ENCODE results near the gene MAPKAP1.

Gene MAPKAP1

GRCh38 chr9:125534971-125535701, 171.9 kb downstream of the MAPKAP1 start:
- no peak for DNase-seq (ENCODE audit: low spot score)

- no peak for DNase-seq (ENCODE audit: low spot score)
Measured at GRCh38 chr9:125532812-125533594, 174.0 kb downstream of the MAPKAP1 start.

- DNase-seq (ENCODE audit: low spot score) = no peak
Measured at GRCh38 chr9:125532412-125532811, 174.6 kb downstream of the MAPKAP1 start.

- DNase-seq (ENCODE audit: low spot score) = no peak
Measured at GRCh38 chr9:125529589-125530515, 177.2 kb downstream of the MAPKAP1 start.

- no peak for DNase-seq (ENCODE audit: low spot score)
Measured at GRCh38 chr9:125529107-125529506, 177.9 kb downstream of the MAPKAP1 start.

- no peak for DNase-seq (ENCODE audit: low spot score)
Measured at GRCh38 chr9:125527471-125528002, 179.5 kb downstream of the MAPKAP1 start.

- DNase-seq (ENCODE audit: low spot score) = no peak
Measured at GRCh38 chr9:125525921-125526631, 180.9 kb downstream of the MAPKAP1 start.

GRCh38 chr9:125524583-125525355, 182.2 kb downstream of the MAPKAP1 start:
- no peak for DNase-seq (ENCODE audit: low spot score)

- DNase-seq (ENCODE audit: low spot score) = no peak
Measured at GRCh38 chr9:125523681-125524080, 183.3 kb downstream of the MAPKAP1 start.

- no peak for DNase-seq (ENCODE audit: low spot score)
Measured at GRCh38 chr9:125522328-125522725, 184.7 kb downstream of the MAPKAP1 start.

GRCh38 chr9:125521462-125522327, 185.3 kb downstream of the MAPKAP1 start:
- DNase-seq (ENCODE audit: low spot score) = no peak

- DNase-seq (ENCODE audit: low spot score) = no peak
Measured at GRCh38 chr9:125519734-125520133, 187.3 kb downstream of the MAPKAP1 start.

- no peak for DNase-seq (ENCODE audit: low spot score)
Measured at GRCh38 chr9:125517577-125517976, 189.4 kb downstream of the MAPKAP1 start.

GRCh38 chr9:125515983-125516940, 190.7 kb downstream of the MAPKAP1 start:
- no peak for DNase-seq (ENCODE audit: low spot score)

GRCh38 chr9:125515281-125515680, 191.7 kb downstream of the MAPKAP1 start:
- no peak for DNase-seq (ENCODE audit: low spot score)

- DNase-seq (ENCODE audit: low spot score) = no peak
Measured at GRCh38 chr9:125514468-125514867, 192.5 kb downstream of the MAPKAP1 start.

GRCh38 chr9:125513668-125514413, 193.2 kb downstream of the MAPKAP1 start:
- DNase-seq (ENCODE audit: low spot score) = no peak

GRCh38 chr9:125513303-125513667, 193.7 kb downstream of the MAPKAP1 start:
- no peak for DNase-seq (ENCODE audit: low spot score)

Measured in Ammon's horn (tissue), 1 donor.